ENCODE results near the gene SMARCC2. TPM values are rescaled to one million over a fixed set of nuclear protein-coding genes. Genes with fewer than 3 reads are reported as not detected.

SMARCC2 gene
- total and polyA plus RNA-seq, 2 of the 13 experiments (the other 11 are each of a cell fraction or from before 2014, with no cell fraction given): 21.3 to 24.1 TPM

GRCh38 chr12:56154246-56154771 lies 35.0 kb downstream of the SMARCC2 start (continued):
- TF ChIP-seq, protein P1, sequence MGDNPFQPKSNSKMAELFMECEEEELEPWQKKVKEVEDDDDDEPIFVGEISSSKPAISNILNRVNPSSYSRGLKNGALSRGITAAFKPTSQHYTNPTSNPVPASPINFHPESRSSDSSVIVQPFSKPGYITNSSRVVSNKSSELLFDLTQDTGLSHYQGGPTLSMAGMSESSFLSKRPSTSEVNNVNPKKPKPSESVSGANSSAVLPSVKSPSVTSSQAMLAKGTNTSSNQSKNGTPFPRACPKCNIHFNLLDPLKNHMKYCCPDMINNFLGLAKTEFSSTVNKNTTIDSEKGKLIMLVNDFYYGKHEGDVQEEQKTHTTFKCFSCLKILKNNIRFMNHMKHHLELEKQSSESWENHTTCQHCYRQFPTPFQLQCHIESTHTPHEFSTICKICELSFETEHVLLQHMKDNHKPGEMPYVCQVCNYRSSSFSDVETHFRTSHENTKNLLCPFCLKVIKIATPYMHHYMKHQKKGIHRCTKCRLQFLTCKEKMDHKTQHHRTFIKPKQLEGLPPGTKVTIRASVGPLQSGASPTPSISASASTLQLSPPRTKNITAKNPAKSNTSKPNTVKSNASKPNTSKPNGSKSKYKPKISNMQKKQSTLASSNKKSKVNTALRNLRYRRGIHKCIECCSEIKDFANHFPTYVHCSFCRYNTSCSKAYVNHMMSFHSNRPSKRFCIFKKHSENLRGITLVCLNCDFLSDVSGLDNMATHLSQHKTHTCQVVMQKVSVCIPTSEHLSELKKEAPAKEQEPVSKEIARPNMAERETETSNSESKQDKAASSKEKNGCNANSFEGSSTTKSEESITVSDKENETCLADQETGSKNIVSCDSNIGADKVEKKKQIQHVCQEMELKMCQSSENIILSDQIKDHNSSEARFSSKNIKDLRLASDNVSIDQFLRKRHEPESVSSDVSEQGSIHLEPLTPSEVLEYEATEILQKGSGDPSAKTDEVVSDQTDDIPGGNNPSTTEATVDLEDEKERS (CRISPR knock-in tag; IDR thresholded peaks at IDR 0.05): no peak
- TF ChIP-seq SRY (CRISPR knock-in tag; IDR thresholded peaks at IDR 0.05) (no peak), ZNF207 (IDR thresholded peaks at IDR 0.05; ENCODE audit: borderline replicate concordance) (no peak), ZBTB7B (CRISPR knock-in tag; IDR thresholded peaks at IDR 0.05) (no peak)
- TF ChIP-seq, protein P2, sequence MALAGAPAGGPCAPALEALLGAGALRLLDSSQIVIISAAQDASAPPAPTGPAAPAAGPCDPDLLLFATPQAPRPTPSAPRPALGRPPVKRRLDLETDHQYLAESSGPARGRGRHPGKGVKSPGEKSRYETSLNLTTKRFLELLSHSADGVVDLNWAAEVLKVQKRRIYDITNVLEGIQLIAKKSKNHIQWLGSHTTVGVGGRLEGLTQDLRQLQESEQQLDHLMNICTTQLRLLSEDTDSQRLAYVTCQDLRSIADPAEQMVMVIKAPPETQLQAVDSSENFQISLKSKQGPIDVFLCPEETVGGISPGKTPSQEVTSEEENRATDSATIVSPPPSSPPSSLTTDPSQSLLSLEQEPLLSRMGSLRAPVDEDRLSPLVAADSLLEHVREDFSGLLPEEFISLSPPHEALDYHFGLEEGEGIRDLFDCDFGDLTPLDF (CRISPR knock-in tag; IDR thresholded peaks at IDR 0.05): no peak
- TF ChIP-seq, protein P3, sequence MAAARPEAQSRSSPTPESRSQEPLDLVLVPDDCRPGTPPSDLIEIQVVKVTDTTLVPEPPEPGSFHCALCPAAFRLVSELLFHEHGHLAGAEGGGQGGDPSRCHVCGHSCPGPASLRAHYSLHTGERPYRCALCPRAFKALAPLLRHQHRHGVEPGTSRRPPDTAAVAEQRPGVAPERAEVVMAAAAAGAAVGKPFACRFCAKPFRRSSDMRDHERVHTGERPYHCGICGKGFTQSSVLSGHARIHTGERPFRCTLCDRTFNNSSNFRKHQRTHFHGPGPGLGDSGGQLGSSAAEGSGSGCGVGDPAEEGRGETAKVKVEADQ (CRISPR knock-in tag; IDR thresholded peaks at IDR 0.05; ENCODE audit: borderline replicate concordance): no peak

- Histone ChIP-seq H4K20me1 (ENCODE audit: insufficient read depth, low read length) (no peaks in the 10 kb centered on the region), H3K9me3 (ENCODE audit: low read length) (no peaks in the 10 kb centered on the region), H3K4me1 (ENCODE audit: insufficient read depth, low read length) (peaks cover 43% of the 10 kb centered on the region), H3K9ac (ENCODE audit: insufficient read depth, low read depth, low read length) (peak overlapping the region; percentile 76), H3K79me2 (ENCODE audit: insufficient read depth, low read length) (peaks cover 20% of the 10 kb centered on the region), H3K4me2 (ENCODE audit: low read depth, low read length) (peak overlapping the region; percentile 82), H3K36me3 (replicated peaks in 1 of 2; ENCODE audit: control insufficient read depth in 1 of 2, insufficient read depth in 2 of 2, low read length in 2 of 2) (0 out of 5 replicates have a peak, but pooled peaks cover 0 to 1% of the 10 kb centered on the region in 2 experiments), H3K27ac (ENCODE audit: extremely low read length, insufficient read depth, low read length) (peak overlapping the region; percentile 89), H3K27me3 (ENCODE audit: control insufficient read depth in 1 of 2, insufficient read depth in 2 of 2, low read length in 2 of 2) (no peaks in the 10 kb centered on the region; a peak in 1 of 5 replicates), H2AFZ (ENCODE audit: low read length) (no peak overlapping the region), H3K4me3 (replicated peaks in 1 of 3; ENCODE audit: insufficient read depth in 1 of 3, low read depth in 2 of 3, low read length in 3 of 3) (peak overlapping the region in 2 of 3 experiments; percentile 82 to 86; a peak in 3 of 6 replicates)
- FAIRE-seq: no peak
- ChIA-PET CTCF (ENCODE audit: low intra/inter-chr PET ratio, low total read pairs) (no interaction called here), POLR2A (interaction anchor here (1.4 to 2.3 kb wide), 2 partner anchors 25 to 36 kb away, joined by 3 to 17 read pairs; partner anchors contain the start of genes ESYT1 and ZC3H10)
- no peak for ATAC-seq
- in situ Hi-C loops (cut with HindIII; ENCODE audit: extremely low pct_ligation_motif_present, low pct_unique_long_range_greater_than_20kb) (no loop called here), intact Hi-C loops (cut with micrococcal nuclease; ENCODE audit: unreplicated experiment) (loop anchor here (2.0 kb wide), 1 partner anchor 35 kb away; the partner anchor contains the start of gene ZC3H10)
- DNase-seq (ENCODE audit: low spot score): no peak
- BruUV-seq (replicated peaks): no TSS peak
- 96% methylated on average over 3 of the region's 5 CpGs for WGBS (ENCODE audit: low lambda C conversion rate)
- TF ChIP-seq, protein P4, sequence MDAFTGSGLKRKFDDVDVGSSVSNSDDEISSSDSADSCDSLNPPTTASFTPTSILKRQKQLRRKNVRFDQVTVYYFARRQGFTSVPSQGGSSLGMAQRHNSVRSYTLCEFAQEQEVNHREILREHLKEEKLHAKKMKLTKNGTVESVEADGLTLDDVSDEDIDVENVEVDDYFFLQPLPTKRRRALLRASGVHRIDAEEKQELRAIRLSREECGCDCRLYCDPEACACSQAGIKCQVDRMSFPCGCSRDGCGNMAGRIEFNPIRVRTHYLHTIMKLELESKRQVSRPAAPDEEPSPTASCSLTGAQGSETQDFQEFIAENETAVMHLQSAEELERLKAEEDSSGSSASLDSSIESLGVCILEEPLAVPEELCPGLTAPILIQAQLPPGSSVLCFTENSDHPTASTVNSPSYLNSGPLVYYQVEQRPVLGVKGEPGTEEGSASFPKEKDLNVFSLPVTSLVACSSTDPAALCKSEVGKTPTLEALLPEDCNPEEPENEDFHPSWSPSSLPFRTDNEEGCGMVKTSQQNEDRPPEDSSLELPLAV (CRISPR knock-in tag; conservative IDR thresholded peaks at IDR 0.05; ENCODE audit: low read depth): no peak
- TF ChIP-seq NFKB2 (CRISPR knock-in tag; IDR thresholded peaks at IDR 0.05; ENCODE audit: borderline replicate concordance): no peak
- no peak for TF ChIP-seq NR2C2 (CRISPR knock-in tag; IDR thresholded peaks at IDR 0.05; ENCODE audit: borderline replicate concordance)
- no peak for TF ChIP-seq ZBTB8A (CRISPR knock-in tag; IDR thresholded peaks at IDR 0.05; ENCODE audit: borderline replicate concordance, low read depth)
- TF ChIP-seq TOE1 (CRISPR knock-in tag; IDR thresholded peaks at IDR 0.05): no peak
- no peak for TF ChIP-seq ISL2 (CRISPR knock-in tag; IDR thresholded peaks at IDR 0.05)
- no peak for TF ChIP-seq SNAPC2 (CRISPR knock-in tag; IDR thresholded peaks at IDR 0.05)
- no peak for TF ChIP-seq ATF7 (IDR thresholded peaks at IDR 0.05)
- TF ChIP-seq ATF7 (CRISPR knock-in tag; IDR thresholded peaks at IDR 0.05): no peak
- no peak for TF ChIP-seq PHF5A (CRISPR knock-in tag; IDR thresholded peaks at IDR 0.05; ENCODE audit: low read depth, unreplicated experiment)
These were observed 35.6 kb downstream of the SMARCC2 start for GRCh38 chr12:56153678-56154065.
